Measurements from ENCODE around the gene TLE4. TPM values are rescaled to one million over a fixed set of nuclear protein-coding genes. Genes with fewer than 3 reads are reported as not detected.
A peak's percentile ranks its signal among the peaks of the same experiment; 100 is the strongest.

Gene TLE4
- total RNA-seq, 3 donors from 2014 or later (not counting 1 experiment from before 2014, with no cell fraction given), result 214 to 240 (median 220) TPM

DNA sequence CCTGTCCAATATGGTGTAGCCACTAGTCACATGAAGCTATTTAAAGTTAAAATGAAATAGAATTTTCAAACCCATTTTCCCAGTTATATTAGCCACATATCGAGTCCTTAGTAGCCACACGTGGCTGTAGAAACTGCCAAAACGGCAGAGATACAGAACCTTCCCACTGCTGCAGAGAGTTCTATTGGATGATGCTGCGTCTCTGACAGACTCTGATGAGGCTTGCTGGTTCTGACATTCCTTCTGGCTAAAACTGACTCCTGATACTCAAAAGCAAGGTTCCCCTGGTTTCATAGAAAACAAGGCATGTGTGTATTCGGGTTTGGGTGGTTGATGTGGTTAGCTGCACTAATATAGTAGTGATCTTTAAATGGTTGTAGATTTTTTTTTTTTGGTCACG, 91.5 kb downstream of the TLE4 start:
- no peak overlapping the region for H3K27ac ChIP-seq (ENCODE audit: low read length)

DNA sequence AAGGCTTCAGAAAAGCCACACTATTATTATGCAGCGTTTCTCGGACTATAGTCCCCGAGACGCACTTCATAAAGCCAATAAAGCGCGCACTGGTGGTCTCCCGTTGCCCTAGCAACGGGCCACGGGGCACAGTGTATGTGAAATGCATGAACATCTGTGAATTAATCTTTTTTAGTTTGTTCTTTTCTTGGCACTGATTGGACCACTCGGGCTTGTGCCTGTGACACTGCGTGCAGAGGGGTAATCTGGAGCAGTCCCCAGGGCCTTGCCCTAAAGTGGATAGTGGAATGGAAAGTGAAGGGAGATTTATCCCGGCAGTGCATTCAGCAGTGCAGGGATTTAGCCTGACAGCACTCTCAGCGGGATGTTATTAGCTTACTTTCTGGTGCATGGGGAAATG, 92.1 kb downstream of the TLE4 start:
- H3K4me1 ChIP-seq (ENCODE audit: control insufficient read depth, insufficient read depth, low read length), result peaks cover 6% of the 10 kb centered on the region
- TF ChIP-seq, protein P1, sequence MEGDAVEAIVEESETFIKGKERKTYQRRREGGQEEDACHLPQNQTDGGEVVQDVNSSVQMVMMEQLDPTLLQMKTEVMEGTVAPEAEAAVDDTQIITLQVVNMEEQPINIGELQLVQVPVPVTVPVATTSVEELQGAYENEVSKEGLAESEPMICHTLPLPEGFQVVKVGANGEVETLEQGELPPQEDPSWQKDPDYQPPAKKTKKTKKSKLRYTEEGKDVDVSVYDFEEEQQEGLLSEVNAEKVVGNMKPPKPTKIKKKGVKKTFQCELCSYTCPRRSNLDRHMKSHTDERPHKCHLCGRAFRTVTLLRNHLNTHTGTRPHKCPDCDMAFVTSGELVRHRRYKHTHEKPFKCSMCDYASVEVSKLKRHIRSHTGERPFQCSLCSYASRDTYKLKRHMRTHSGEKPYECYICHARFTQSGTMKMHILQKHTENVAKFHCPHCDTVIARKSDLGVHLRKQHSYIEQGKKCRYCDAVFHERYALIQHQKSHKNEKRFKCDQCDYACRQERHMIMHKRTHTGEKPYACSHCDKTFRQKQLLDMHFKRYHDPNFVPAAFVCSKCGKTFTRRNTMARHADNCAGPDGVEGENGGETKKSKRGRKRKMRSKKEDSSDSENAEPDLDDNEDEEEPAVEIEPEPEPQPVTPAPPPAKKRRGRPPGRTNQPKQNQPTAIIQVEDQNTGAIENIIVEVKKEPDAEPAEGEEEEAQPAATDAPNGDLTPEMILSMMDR (IDR thresholded peaks at IDR 0.05), result no peak
- H3K27me3 ChIP-seq (ENCODE audit: control insufficient read depth, insufficient read depth, low read length), result no peaks in the 10 kb centered on the region
- Mint-ChIP-seq H3K9me3 (no peaks in the 10 kb centered on the region), H3K27me3 (ENCODE audit: low read depth in 2 of 2) (no peaks in the 10 kb centered on the region), H3K4me3 (no peak overlapping the region), H3K27ac (peak overlapping the region in 1 of 2 donors; percentile 31), H3K4me1 (peaks cover 57 to 62% of the 10 kb centered on the region in 2 donors), H3K36me3 (no peaks in the 10 kb centered on the region)
- H3K36me3 ChIP-seq (ENCODE audit: control insufficient read depth, insufficient read depth, low read length), result no peaks in the 10 kb centered on the region
- DNase-seq (no peak), ATAC-seq (no peak)
- H3K4me3 ChIP-seq (ENCODE audit: low read length), result no peak overlapping the region
- intact Hi-C loops (cut with micrococcal nuclease), result loop anchor here (2.0 kb wide), 1 partner anchor 33 kb away; no protein-coding TSS in a partner anchor
- H3K27ac ChIP-seq (ENCODE audit: low read length), result no peak overlapping the region
- no peaks in the 10 kb centered on the region for H3K9me3 ChIP-seq (ENCODE audit: control insufficient read depth, insufficient read depth, low read length)
- 92% methylated on average over 13 of the region's 13 CpGs for WGBS (ENCODE audit: insufficient coverage)

More for the DNA sequence above, 91.5 kb downstream of the TLE4 start:
- Histone ChIP-seq H3K4me3 (ENCODE audit: low read length) (no peak overlapping the region), H3K4me1 (ENCODE audit: control insufficient read depth, insufficient read depth, low read length) (peaks cover 6% of the 10 kb centered on the region), H3K9me3 (ENCODE audit: control insufficient read depth, insufficient read depth, low read length) (no peaks in the 10 kb centered on the region), H3K36me3 (ENCODE audit: control insufficient read depth, insufficient read depth, low read length) (no peaks in the 10 kb centered on the region), H3K27me3 (ENCODE audit: control insufficient read depth, insufficient read depth, low read length) (no peaks in the 10 kb centered on the region)
- TF ChIP-seq, protein P1 (IDR thresholded peaks at IDR 0.05), result no peak
- no peak overlapping the region for H3K4me3 Mint-ChIP-seq
- peaks cover 60 to 67% of the 10 kb centered on the region in 2 donors for H3K4me1 Mint-ChIP-seq
- ATAC-seq (no peak), DNase-seq (no peak)
- no peaks in the 10 kb centered on the region for H3K9me3 Mint-ChIP-seq
- H3K27ac Mint-ChIP-seq, result peak overlapping the region in 1 of 2 donors; percentile 31
- intact Hi-C loops (cut with micrococcal nuclease), result loop anchor here (2.0 kb wide), 1 partner anchor 32 kb away; no protein-coding TSS in a partner anchor
- 76% methylated on average over 6 of the region's 6 CpGs for WGBS (ENCODE audit: insufficient coverage)
- no peaks in the 10 kb centered on the region for H3K36me3 Mint-ChIP-seq
- H3K27me3 Mint-ChIP-seq (ENCODE audit: low read depth in 2 of 2), result no peaks in the 10 kb centered on the region

DNA sequence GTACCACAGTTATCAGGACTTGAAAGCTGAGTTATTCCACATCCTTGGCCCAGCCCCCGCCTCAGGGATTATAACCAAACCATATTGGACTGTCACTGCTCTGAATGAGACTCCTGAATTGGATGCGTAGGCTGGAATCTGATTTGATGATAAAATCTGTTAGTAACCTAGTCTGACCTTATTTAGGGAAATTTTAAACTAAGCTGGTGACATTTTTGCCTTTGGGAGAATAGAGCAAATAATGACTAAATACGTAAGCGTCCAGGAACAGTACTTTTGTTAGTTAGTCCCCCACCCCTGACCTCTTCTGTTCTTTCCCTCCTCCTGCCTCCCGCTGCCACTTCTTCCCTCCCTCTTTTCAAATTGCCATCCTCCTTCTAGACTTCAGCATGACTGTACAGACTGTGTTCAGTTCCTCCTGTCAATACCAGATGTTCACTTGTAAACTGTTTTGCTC, 92.6 kb downstream of the TLE4 start:
- Mint-ChIP-seq H3K36me3 (no peaks in the 10 kb centered on the region), H3K4me3 (no peak overlapping the region), H3K27me3 (ENCODE audit: low read depth in 2 of 2) (no peaks in the 10 kb centered on the region), H3K27ac (no peak overlapping the region), H3K4me1 (peaks cover 57 to 62% of the 10 kb centered on the region in 2 donors), H3K9me3 (no peaks in the 10 kb centered on the region)
- WGBS (ENCODE audit: insufficient coverage), result 90% methylated on average over 5 of the region's 5 CpGs
- Histone ChIP-seq H3K36me3 (ENCODE audit: control insufficient read depth, insufficient read depth, low read length) (no peaks in the 10 kb centered on the region), H3K4me1 (ENCODE audit: control insufficient read depth, insufficient read depth, low read length) (peaks cover 6% of the 10 kb centered on the region), H3K27me3 (ENCODE audit: control insufficient read depth, insufficient read depth, low read length) (no peaks in the 10 kb centered on the region), H3K27ac (ENCODE audit: low read length) (no peak overlapping the region), H3K4me3 (ENCODE audit: low read length) (no peak overlapping the region), H3K9me3 (ENCODE audit: control insufficient read depth, insufficient read depth, low read length) (no peaks in the 10 kb centered on the region)
- ATAC-seq, result no peak
- TF ChIP-seq, protein P1 (IDR thresholded peaks at IDR 0.05), result no peak
- DNase-seq, result no peak
- intact Hi-C loops (cut with micrococcal nuclease), result no loop called here

DNA sequence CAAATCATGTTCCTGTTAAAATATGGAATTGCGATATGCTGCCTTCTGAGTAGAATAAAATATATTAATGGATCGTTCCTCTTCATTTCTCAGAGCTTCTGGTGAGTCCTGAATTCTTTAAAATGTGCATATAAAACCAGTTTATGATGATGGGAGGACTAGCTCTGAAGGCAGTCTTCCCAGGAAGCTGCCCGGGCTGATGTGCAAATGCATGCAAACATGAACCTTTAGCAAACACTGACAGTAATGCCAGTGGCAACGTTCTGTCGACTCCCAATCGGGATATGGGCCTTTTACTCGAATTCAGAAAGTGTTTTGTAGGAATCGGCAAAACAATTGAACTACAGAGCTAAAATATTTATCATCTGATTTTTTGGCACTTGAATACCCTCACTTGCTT, 93.6 kb downstream of the TLE4 start:
- Histone ChIP-seq H3K36me3 (ENCODE audit: control insufficient read depth, insufficient read depth, low read length) (no peaks in the 10 kb centered on the region), H3K27me3 (ENCODE audit: control insufficient read depth, insufficient read depth, low read length) (no peaks in the 10 kb centered on the region), H3K4me1 (ENCODE audit: control insufficient read depth, insufficient read depth, low read length) (peaks cover 6% of the 10 kb centered on the region), H3K27ac (ENCODE audit: low read length) (no peak overlapping the region), H3K9me3 (ENCODE audit: control insufficient read depth, insufficient read depth, low read length) (no peaks in the 10 kb centered on the region), H3K4me3 (ENCODE audit: low read length) (no peak overlapping the region)
- H3K36me3 Mint-ChIP-seq, result no peaks in the 10 kb centered on the region
- TF ChIP-seq, protein P1 (IDR thresholded peaks at IDR 0.05), result no peak
- no peak overlapping the region for H3K4me3 Mint-ChIP-seq
- DNase-seq (no peak), ATAC-seq (no peak)
- H3K9me3 Mint-ChIP-seq, result no peaks in the 10 kb centered on the region
- WGBS (ENCODE audit: insufficient coverage), result 89% methylated on average over 8 of the region's 8 CpGs
- H3K4me1 Mint-ChIP-seq, result peaks cover 54 to 59% of the 10 kb centered on the region in 2 donors
- no peaks in the 10 kb centered on the region for H3K27me3 Mint-ChIP-seq (ENCODE audit: low read depth in 2 of 2)
- intact Hi-C loops (cut with micrococcal nuclease), result no loop called here
- H3K27ac Mint-ChIP-seq, result no peak overlapping the region

All from natural killer cell (primary cell).